CD4-positive, alpha-beta T cell (primary cell): ENCODE data around the gene AGGF1. TPM values are rescaled to one million over a fixed set of nuclear protein-coding genes. Genes with fewer than 3 reads are reported as not detected.

Experiments used
- ATAC-seq: fragments of 200-7000 bp; cut with Tn5 transposase; one replicate; pipeline ENCODE4 v1.10.0; 2022; ENCODE audit warnings: mild to moderate bottlenecking; ENCODE audit not compliant: poor library complexity
- CTCF ChIA-PET: fragments of 350-600 bp; sonication (Branson Sonifier 250); formaldehyde crosslinking; loops from one replicate; lab custom pipeline; 2021; ENCODE audit warnings: antibody characterized with exemption, inconsistent platforms; lab: Charles Lee
- POLR2A ChIA-PET: fragments of 350-600 bp; sonication (Branson Sonifier 250); formaldehyde crosslinking; loops from one replicate; lab custom pipeline; 2021; ENCODE audit warnings: antibody characterized with exemption, inconsistent platforms; lab: Charles Lee
- DNase-seq, 14 experiments: peaks; one replicate each; pipeline ENCODE4 v3.0.0-alpha.2; 2013 to 2020; ENCODE audit warnings: mixed read lengths in 2 of 14
- H3K27ac ChIP-seq, 2 donors: one replicate each; pipeline versions ENCODE4 v1.5.1 to v1.7.0; 2013; ENCODE audit warnings: low read length in 2 of 2, low read depth in 1 of 2, mild to moderate bottlenecking in 1 of 2
- H3K27me3 ChIP-seq, 2 experiments: 1 replicate in 1 of 2; 2 replicates in 1 of 2; pipeline versions ENCODE4 v1.6.1 to v1.7.0; 2013; ENCODE audit warnings: low read length in 2 of 2, control low read depth in 1 of 2, mild to moderate bottlenecking in 1 of 2, moderate library complexity in 1 of 2; ENCODE audit not compliant: insufficient read depth in 2 of 2, control insufficient read depth in 1 of 2
- H3K36me3 ChIP-seq: one replicate; pipeline ENCODE4 v1.6.1; 2013; ENCODE audit warnings: low read length, control low read depth; ENCODE audit not compliant: insufficient read depth
- H3K4me1 ChIP-seq: one replicate; pipeline ENCODE4 v1.6.1; 2013; ENCODE audit warnings: low read length, control low read depth; ENCODE audit not compliant: insufficient read depth
- H3K4me3 ChIP-seq: one replicate; pipeline ENCODE4 v1.5.1; 2013; ENCODE audit warnings: mild to moderate bottlenecking, low read length, moderate library complexity
- H3K9me3 ChIP-seq, 2 experiments: 1 replicate in 1 of 2; 2 replicates in 1 of 2; pipeline versions ENCODE4 v1.6.1 to v1.7.0; 2013; ENCODE audit warnings: low read length in 2 of 2, mild to moderate bottlenecking in 2 of 2, control low read depth in 1 of 2, moderate library complexity in 1 of 2; ENCODE audit not compliant: control insufficient read depth in 1 of 2, insufficient read depth in 1 of 2
- H3K27ac Mint-ChIP-seq: one replicate; pipeline ENCODE4 v1.8.0; 2020; ENCODE audit warnings: mixed read lengths
- H3K27me3 Mint-ChIP-seq: one replicate; pipeline ENCODE4 v1.8.0; 2021; ENCODE audit warnings: mixed read lengths
- H3K36me3 Mint-ChIP-seq: one replicate; pipeline ENCODE4 v1.8.0; 2021; ENCODE audit warnings: low read depth, mixed read lengths
- H3K4me1 Mint-ChIP-seq: one replicate; pipeline ENCODE4 v1.8.0; 2021; ENCODE audit warnings: low read depth, mixed read lengths
- H3K4me3 Mint-ChIP-seq: one replicate; pipeline ENCODE4 v1.8.0; 2020; ENCODE audit warnings: mild to moderate bottlenecking, mixed read lengths
- H3K9me3 Mint-ChIP-seq: one replicate; pipeline ENCODE4 v1.8.0; 2020; ENCODE audit warnings: mixed read lengths
- intact Hi-C, 2 experiments: fragments of 100-400 bp; cut with DNase I in 1 of 2; cut with micrococcal nuclease in 1 of 2; formaldehyde crosslinking; loops; one replicate each; pipeline versions ENCODE4 v1.15.1 to v1.9.0; 2023 to 2025; cut with DNase I, micrococcal nuclease
- total RNA-seq, 174 experiments: library from RNA in 2 of 174; stranded (reverse) in 2 of 174; gene quantifications; one replicate each; pipeline ENCODE4 v1.2.3 and lab custom pipeline; 2021 to 2026
- TF ChIP-seq, protein P1 (sequence below): fragments of 200-600 bp; IDR thresholded peaks from one replicate; pipeline ENCODE4 v1.8.0; 2022; ENCODE audit warnings: antibody characterized with exemption, mild to moderate bottlenecking

The AGGF1 gene
- total RNA-seq, 2 experiments from 2014 or later: 15.5 to 15.7 TPM

DNA sequence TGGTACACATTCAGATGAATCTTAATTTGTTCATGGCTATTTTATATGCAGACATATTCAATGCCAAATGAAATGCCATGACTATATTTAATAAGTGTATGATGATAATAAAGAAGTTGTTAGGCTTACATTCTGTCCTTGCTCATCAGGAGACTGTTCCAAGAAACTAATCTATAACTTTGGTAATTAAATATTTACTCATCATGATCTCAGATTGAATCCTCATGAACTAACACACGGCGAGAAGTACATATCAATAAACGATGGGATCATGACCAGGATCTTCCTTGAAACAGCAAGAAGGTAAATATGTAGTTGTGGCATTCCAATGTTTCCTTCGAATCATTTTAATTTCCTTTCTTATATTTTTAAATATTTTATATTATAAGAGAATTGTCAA lies 12.5 kb upstream of the AGGF1 start:
- no peak overlapping the region for H3K27ac Mint-ChIP-seq
- Histone ChIP-seq H3K36me3 (no peaks in the 10 kb centered on the region), H3K9me3 (no peaks in the 10 kb centered on the region), H3K27ac (no peak overlapping the region), H3K4me1 (no peaks in the 10 kb centered on the region), H3K4me3 (no peak overlapping the region), H3K27me3 (no peaks in the 10 kb centered on the region)
- ATAC-seq (no peak), DNase-seq (no peak)
- CTCF ChIA-PET: no interaction called here
- H3K27me3 Mint-ChIP-seq: peaks cover 58% of the 10 kb centered on the region
- TF ChIP-seq, protein P1, sequence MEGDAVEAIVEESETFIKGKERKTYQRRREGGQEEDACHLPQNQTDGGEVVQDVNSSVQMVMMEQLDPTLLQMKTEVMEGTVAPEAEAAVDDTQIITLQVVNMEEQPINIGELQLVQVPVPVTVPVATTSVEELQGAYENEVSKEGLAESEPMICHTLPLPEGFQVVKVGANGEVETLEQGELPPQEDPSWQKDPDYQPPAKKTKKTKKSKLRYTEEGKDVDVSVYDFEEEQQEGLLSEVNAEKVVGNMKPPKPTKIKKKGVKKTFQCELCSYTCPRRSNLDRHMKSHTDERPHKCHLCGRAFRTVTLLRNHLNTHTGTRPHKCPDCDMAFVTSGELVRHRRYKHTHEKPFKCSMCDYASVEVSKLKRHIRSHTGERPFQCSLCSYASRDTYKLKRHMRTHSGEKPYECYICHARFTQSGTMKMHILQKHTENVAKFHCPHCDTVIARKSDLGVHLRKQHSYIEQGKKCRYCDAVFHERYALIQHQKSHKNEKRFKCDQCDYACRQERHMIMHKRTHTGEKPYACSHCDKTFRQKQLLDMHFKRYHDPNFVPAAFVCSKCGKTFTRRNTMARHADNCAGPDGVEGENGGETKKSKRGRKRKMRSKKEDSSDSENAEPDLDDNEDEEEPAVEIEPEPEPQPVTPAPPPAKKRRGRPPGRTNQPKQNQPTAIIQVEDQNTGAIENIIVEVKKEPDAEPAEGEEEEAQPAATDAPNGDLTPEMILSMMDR: no peak
- no peaks in the 10 kb centered on the region for H3K9me3 Mint-ChIP-seq
- intact Hi-C loops: loop anchor here in 1 of 2 experiments (10.0 kb wide), 1 partner anchor 413 kb away; no protein-coding TSS in a partner anchor
- no peak overlapping the region for H3K4me3 Mint-ChIP-seq
- no peaks in the 10 kb centered on the region for H3K36me3 Mint-ChIP-seq
- H3K4me1 Mint-ChIP-seq: no peaks in the 10 kb centered on the region
- POLR2A ChIA-PET: no interaction called here

DNA sequence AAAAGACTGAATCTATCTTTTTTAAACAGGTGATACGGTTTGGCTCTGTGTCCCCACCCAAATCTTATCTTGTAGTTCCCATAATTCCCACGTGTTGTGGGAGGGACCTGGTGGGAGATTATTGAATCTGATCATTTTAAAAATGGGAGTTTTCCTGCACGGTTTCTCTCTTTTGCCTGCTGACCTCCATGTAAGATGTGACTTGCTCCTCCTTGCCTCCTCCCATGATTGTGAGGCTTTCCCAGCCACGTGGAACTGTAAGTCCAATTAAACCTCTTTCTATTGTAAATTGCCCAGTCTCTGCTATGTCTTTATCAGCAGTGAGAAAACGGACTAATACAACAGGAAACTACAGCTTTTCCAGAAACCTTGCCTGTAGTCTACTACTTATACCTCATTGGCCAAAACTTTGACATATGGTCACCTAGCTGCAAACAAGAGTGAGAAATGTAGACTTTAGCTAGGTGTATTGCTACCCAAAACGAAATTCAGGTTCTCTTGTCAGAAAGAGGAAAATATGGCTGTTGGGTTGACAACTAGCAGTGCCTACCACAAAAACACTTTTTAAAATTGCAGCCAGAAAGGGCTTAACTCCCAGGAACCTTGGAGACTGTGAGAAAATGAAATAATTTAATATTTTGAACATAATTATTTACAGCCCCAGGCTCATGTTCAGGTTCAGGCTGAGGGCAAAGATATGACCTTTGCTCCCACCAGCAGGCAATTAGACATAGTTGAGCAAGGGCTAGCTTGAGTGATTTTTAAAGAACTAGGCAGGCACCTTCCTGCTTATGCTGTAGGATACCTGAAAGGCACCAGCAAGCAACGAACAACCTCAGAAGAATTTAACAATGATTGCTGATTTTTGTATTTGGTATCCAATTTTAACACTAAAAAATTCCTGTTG lies 7.4 kb upstream of the AGGF1 start:
- H3K27me3 ChIP-seq: no peaks in the 10 kb centered on the region
- Mint-ChIP-seq H3K27me3 (peaks cover 52% of the 10 kb centered on the region), H3K27ac (no peak overlapping the region)

DNA sequence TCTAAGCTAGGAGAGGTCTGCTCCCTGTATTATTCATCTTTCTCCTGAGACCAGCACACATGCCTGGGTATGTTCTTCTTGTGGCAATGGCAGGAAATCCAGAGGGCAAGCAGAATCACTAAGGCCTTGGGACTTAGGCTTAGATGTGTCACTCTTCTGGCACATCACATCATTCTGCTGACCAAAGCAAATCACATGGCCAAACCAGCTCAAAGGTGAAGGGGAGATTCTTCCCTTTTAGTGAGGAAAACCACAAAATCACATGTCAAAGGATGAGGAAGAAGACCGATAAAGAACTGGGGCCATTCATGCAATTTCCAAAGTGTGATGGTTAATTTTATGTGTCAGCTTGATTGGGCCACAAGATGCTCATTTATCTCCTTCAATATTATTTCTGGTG lies 5.7 kb upstream of the AGGF1 start:
- Histone ChIP-seq H3K9me3 (peaks cover 0 to 7% of the 10 kb centered on the region in 2 experiments), H3K4me1 (peaks cover 1% of the 10 kb centered on the region), H3K4me3 (no peak overlapping the region), H3K36me3 (no peaks in the 10 kb centered on the region), H3K27me3 (no peaks in the 10 kb centered on the region), H3K27ac (no peak overlapping the region)
- Mint-ChIP-seq H3K36me3 (peaks cover 13% of the 10 kb centered on the region), H3K27me3 (peaks cover 42% of the 10 kb centered on the region), H3K9me3 (peaks cover 7% of the 10 kb centered on the region), H3K4me1 (peaks cover 5% of the 10 kb centered on the region), H3K27ac (no peak overlapping the region), H3K4me3 (no peak overlapping the region)
- no peak for ATAC-seq
- CTCF ChIA-PET: no interaction called here
- intact Hi-C loops: loop anchor here in 1 of 2 experiments (10.0 kb wide), 2 partner anchors 1270 to 1330 kb away; partner anchors contain the start of gene AP3B1
- TF ChIP-seq, protein P1: no peak
- DNase-seq: peak in 2 of 14 experiments; percentile 11 to 26
- POLR2A ChIA-PET: no interaction called here

More for the DNA sequence above, 7.4 kb upstream of the AGGF1 start:
- H3K9me3 Mint-ChIP-seq: no peaks in the 10 kb centered on the region
- CTCF ChIA-PET: no interaction called here
- H3K4me1 Mint-ChIP-seq: no peaks in the 10 kb centered on the region
- intact Hi-C loops: loop anchor here in 1 of 2 experiments (10.0 kb wide), 2 partner anchors 1272 to 1332 kb away; partner anchors contain the start of gene AP3B1
- no peak overlapping the region for H3K27ac ChIP-seq
- TF ChIP-seq, protein P1: no peak
- no peaks in the 10 kb centered on the region for H3K36me3 Mint-ChIP-seq
- H3K4me3 Mint-ChIP-seq: no peak overlapping the region
- POLR2A ChIA-PET: no interaction called here
- DNase-seq: no peak
- no peaks in the 10 kb centered on the region for H3K36me3 ChIP-seq
- ATAC-seq: no peak
- H3K4me1 ChIP-seq: no peaks in the 10 kb centered on the region
- H3K4me3 ChIP-seq: no peak overlapping the region
- no peaks in the 10 kb centered on the region for H3K9me3 ChIP-seq
